Psoas muscle (tissue), 8 donors: ENCODE data around the gene OR5K4. TPM values are rescaled to one million over a fixed set of nuclear protein-coding genes. Genes with fewer than 3 reads are reported as not detected.

Experiments
- ATAC-seq, 4 donors: fragments of 200-7000 bp; cut with Tn5 transposase; one replicate each; pipeline ENCODE4 v1.9.1; 2020; ENCODE audit warnings: moderate library complexity in 3 of 4, mild to moderate bottlenecking in 2 of 4
- DNase-seq, 2 donors: peaks; one replicate each; pipeline ENCODE4 v3.0.0-alpha.2; 2020
- H3K27ac ChIP-seq: fragments of 200-600 bp; one replicate; pipeline ENCODE4 v1.8.0; 2022
- H3K27me3 ChIP-seq, 3 donors: fragments of 200-600 bp in 1 of 3; one replicate each; pipeline versions ENCODE4 v1.6.1 to v1.8.0; 2013 to 2022; ENCODE audit warnings: low read length in 2 of 3, mild to moderate bottlenecking in 2 of 3, moderate library complexity in 1 of 3; ENCODE audit not compliant: insufficient read depth in 3 of 3
- H3K36me3 ChIP-seq, 2 donors: fragments of 200-600 bp in 1 of 2; one replicate each; pipeline versions ENCODE4 v1.6.1 to v1.8.0; 2013 to 2022; ENCODE audit warnings: low read depth in 1 of 2, mild to moderate bottlenecking in 1 of 2, moderate library complexity in 1 of 2; ENCODE audit not compliant: insufficient read depth in 1 of 2
- H3K4me1 ChIP-seq: fragments of 200-600 bp; one replicate; pipeline ENCODE4 v1.8.0; 2022
- H3K4me3 ChIP-seq: fragments of 200-600 bp; one replicate; pipeline ENCODE4 v1.8.0; 2022; ENCODE audit warnings: mild to moderate bottlenecking
- H3K9me3 ChIP-seq: fragments of 200-600 bp; one replicate; pipeline ENCODE4 v1.8.0; 2022
- WGBS, 3 donors: extraction: QIAGEN DNeasy Blood & Tissue Kit; methylation state at CpG; one replicate each; pipeline versions ENCODE4 v1.1.6 to v1.1.7; 2013; 5-methylcytosine and 5-hydroxymethylcytosine counted together
- intact Hi-C, 2 donors: fragments of 100-400 bp; cut with DNase I; formaldehyde crosslinking; loops; one replicate each; pipeline versions ENCODE4 v1.11.0 to v1.14.2; 2022
- polyA plus RNA-seq, 3 donors: library from polyadenylated mRNA; stranded (reverse); fragments of 200-250 nt; gene quantifications; one replicate each; pipeline ENCODE4 v1.2.3, GENCODE V29; 2013
- total RNA-seq, 4 donors: library from RNA; stranded (reverse); fragmentation: NEBNext Ultra II Directional in 2 of 4; extraction: Animal tissue kit (Norgen Biotek cat#: 25700) in 2 of 4; gene quantifications; one replicate each; pipeline versions ENCODE4 v1.2.1 to v1.2.4, GENCODE V29; 2021 to 2023
- TF ChIP-seq, protein P1 (sequence below): fragments of 200-600 bp; IDR thresholded peaks from one replicate; pipeline ENCODE4 v1.8.0; 2022; ENCODE audit warnings: antibody characterized with exemption
- donor health status: healthy with polysubstance abuse.
- donor health status: DM: no; HTN: no; CAD: no; lungs with moderate emphysema.
- donor health status: Bipolar disorder and iron deficiency.
- donor health status: healthy.
- donor health status: DM: yes; HTN: yes; CAD: no.
- donor health status: DM: no; HTN: no; CAD: no.
- donor health status: DM: no; HTN: no; CAD: no.
- donor health status: DM: yes; HTN: yes; CAD: no.

The OR5K4 gene
- total and polyA plus RNA-seq, 7 donors, result not detected

- no peak overlapping the region for H3K4me3 ChIP-seq
- ATAC-seq (no peak), DNase-seq (no peak)
- TF ChIP-seq, protein P1, sequence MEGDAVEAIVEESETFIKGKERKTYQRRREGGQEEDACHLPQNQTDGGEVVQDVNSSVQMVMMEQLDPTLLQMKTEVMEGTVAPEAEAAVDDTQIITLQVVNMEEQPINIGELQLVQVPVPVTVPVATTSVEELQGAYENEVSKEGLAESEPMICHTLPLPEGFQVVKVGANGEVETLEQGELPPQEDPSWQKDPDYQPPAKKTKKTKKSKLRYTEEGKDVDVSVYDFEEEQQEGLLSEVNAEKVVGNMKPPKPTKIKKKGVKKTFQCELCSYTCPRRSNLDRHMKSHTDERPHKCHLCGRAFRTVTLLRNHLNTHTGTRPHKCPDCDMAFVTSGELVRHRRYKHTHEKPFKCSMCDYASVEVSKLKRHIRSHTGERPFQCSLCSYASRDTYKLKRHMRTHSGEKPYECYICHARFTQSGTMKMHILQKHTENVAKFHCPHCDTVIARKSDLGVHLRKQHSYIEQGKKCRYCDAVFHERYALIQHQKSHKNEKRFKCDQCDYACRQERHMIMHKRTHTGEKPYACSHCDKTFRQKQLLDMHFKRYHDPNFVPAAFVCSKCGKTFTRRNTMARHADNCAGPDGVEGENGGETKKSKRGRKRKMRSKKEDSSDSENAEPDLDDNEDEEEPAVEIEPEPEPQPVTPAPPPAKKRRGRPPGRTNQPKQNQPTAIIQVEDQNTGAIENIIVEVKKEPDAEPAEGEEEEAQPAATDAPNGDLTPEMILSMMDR, result peak; percentile 11
- no peak overlapping the region for H3K27ac ChIP-seq
- H3K27me3 ChIP-seq, result no peaks in the 10 kb centered on the region
- no peaks in the 10 kb centered on the region for H3K4me1 ChIP-seq
- H3K9me3 ChIP-seq, result no peaks in the 10 kb centered on the region
- H3K36me3 ChIP-seq, result no peaks in the 10 kb centered on the region
- 55 to 57% (median 55%) methylated on average over 13 of the region's 13 CpGs for WGBS, 3 donors
- intact Hi-C loops, result no loop called here
Observed at GRCh38 chr3:98343647-98344507, 9.8 kb upstream of the OR5K4 start.

- WGBS, 3 donors, result 90 to 96% (median 91%) methylated on average over 3 of the region's 3 CpGs
- Histone ChIP-seq H3K36me3 (no peaks in the 10 kb centered on the region), H3K27ac (no peak overlapping the region), H3K27me3 (no peaks in the 10 kb centered on the region), H3K4me3 (no peak overlapping the region), H3K9me3 (no peaks in the 10 kb centered on the region), H3K4me1 (no peaks in the 10 kb centered on the region)
- ATAC-seq, result no peak
- DNase-seq, result no peak
- TF ChIP-seq, protein P1, result no peak
- intact Hi-C loops, result no loop called here
Observed at GRCh38 chr3:98350082-98350481, 3.6 kb upstream of the OR5K4 start.

DNA sequence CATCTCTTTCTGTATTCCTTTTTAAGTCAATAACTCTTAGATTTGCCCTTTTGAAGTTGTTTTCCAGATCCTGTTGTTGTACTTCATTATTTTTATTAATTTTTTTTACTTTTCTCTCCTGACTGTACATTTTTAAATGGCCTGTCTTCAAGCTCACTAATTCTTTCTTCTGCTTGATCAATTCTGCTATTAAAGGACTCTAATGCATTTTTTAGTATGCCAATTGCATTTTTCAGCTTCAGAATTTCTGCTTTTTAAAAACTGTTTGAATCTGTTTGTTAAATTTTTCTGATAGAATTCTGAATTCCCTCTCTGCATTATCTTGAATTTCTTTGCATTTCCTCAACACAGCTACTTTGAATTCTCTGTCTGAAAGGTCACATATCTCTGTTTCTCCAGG, 5.6 kb downstream of the OR5K4 start:
- H3K9me3 ChIP-seq, result peaks cover 6% of the 10 kb centered on the region
- DNase-seq, result no peak

DNA sequence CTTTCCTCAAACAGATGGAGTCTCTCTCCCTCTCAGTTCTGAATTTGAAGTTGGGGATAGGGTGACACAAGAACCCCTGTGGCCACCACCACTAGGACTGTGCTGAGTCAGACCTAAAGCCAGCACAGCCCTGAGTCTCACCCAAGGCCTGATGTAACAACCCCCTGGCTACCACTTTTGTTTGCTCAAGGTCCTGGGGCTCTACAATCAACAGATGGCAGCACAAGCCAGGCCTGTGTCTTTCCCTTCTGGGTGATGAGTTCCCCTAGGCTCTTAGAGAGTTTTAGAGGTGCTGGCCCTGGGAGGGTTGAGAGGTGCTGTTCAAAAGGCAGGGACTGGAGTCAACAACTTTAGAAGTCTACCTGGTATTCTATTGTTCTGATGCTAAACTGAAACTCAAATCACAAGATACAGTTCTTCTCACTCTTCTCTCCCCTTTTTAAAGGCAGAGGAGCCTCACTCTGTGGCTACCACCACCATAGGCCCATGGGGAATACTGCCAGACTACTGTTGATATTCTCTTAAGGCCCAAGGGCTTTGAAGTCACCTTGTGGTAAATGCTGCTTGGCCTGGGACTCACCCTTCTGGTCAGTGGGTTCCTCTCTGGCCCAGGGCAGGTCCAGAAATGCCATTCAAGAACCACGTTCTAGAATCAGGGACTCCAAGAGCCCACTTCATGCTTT, 6.5 kb downstream of the OR5K4 start:
- 30 to 67% (median 52%) methylated on average over 1 of the region's 1 CpG for WGBS, 3 donors
- DNase-seq (no peak), ATAC-seq (no peak)
- Histone ChIP-seq H3K4me1 (no peaks in the 10 kb centered on the region), H3K4me3 (no peak overlapping the region), H3K36me3 (no peaks in the 10 kb centered on the region), H3K27ac (no peak overlapping the region), H3K9me3 (peaks cover 6% of the 10 kb centered on the region), H3K27me3 (peaks cover 0 to 2% (median 0%) of the 10 kb centered on the region in 3 donors)
- intact Hi-C loops, result no loop called here
- TF ChIP-seq, protein P1, result no peak

More for the DNA sequence above, 5.6 kb downstream of the OR5K4 start:
- Histone ChIP-seq H3K36me3 (no peaks in the 10 kb centered on the region), H3K27ac (no peak overlapping the region), H3K27me3 (peaks cover 0 to 2% (median 0%) of the 10 kb centered on the region in 3 donors), H3K4me1 (no peaks in the 10 kb centered on the region), H3K4me3 (no peak overlapping the region)
- TF ChIP-seq, protein P1, result no peak
- ATAC-seq, result no peak
- intact Hi-C loops, result no loop called here
